HL-60 (cell line): ENCODE data around the gene SERPINA6.
"Not testable (repeated sequence)": the region's sequence is repeated elsewhere in the genome, so short reads cannot be mapped to it uniquely, and the experiment has no call there.

Experiments
- CTCF ChIP-seq: IDR thresholded peaks from one replicate; pipeline ENCODE4 v1.5.1; 2011; ENCODE audit warnings: low read length, control low read depth, inconsistent platforms; ENCODE audit not compliant: insufficient read depth
- GABPA ChIP-seq: IDR thresholded peaks from 2 replicates; pipeline ENCODE4 v1.6.1; 2012; ENCODE audit warnings: low read depth
- REST ChIP-seq: IDR thresholded peaks from 2 replicates; pipeline ENCODE4 v1.6.1; 2012; ENCODE audit warnings: low read depth; ENCODE audit not compliant: insufficient replicate concordance
- SPI1 ChIP-seq: IDR thresholded peaks from 2 replicates; pipeline ENCODE4 v1.6.1; 2012; ENCODE audit warnings: low read depth, mild to moderate bottlenecking, borderline replicate concordance

GRCh38 chr14:94346065-94346786 lies 23.1 kb upstream of the SERPINA6 start:
- TF ChIP-seq SPI1, CTCF, GABPA, REST: not testable (repeated sequence)
